H1 (cell line): ENCODE results near the gene ESRRB. TPM values are rescaled to one million over a fixed set of nuclear protein-coding genes. Genes with fewer than 3 reads are reported as not detected.

Experiments
- CTCF ChIA-PET: fragments of 300-600 bp; sonication (Branson Sonifier 250); formaldehyde crosslinking; loops from one replicate; lab custom pipeline; 2021; ENCODE audit not compliant: partially characterized antibody; lab: Charles Lee
- POLR2A ChIA-PET: fragments of 300-600 bp; sonication (Branson Sonifier 250); formaldehyde crosslinking; loops from one replicate; lab custom pipeline; 2021; ENCODE audit warnings: inconsistent platforms; ENCODE audit not compliant: partially characterized antibody; lab: Charles Lee
- DNase-seq, 2 experiments: peaks; one replicate each; pipeline versions ENCODE4 v3.0.0 to v3.0.0-alpha.2; 2010 to 2022; ENCODE audit warnings: low spot score in 2 of 2, low read depth in 1 of 2, mixed read lengths in 1 of 2
- FAIRE-seq: peaks from 2 replicates; lab custom pipeline; 2011; peaks lifted over from hg19 to GRCh38; lab: Jason Lieb, UNC
- H2AFZ ChIP-seq: 2 replicates; pipeline ENCODE4 v1.8.1; 2012; ENCODE audit warnings: low read length, inconsistent platforms
- H2AK5ac ChIP-seq: 2 replicates; pipeline ENCODE4 v1.6.1; 2013; ENCODE audit warnings: low read depth, low read length
- H2BK120ac ChIP-seq: replicated peaks from 2 replicates; pipeline ENCODE3; 2013; ENCODE audit warnings: low read depth, low read length, inconsistent platforms
- H2BK12ac ChIP-seq: 2 replicates; pipeline ENCODE4 v1.6.1; 2013; ENCODE audit warnings: low read depth, low read length
- H2BK15ac ChIP-seq: 2 replicates; pipeline ENCODE4 v1.6.1; 2013; ENCODE audit warnings: low read length
- H2BK20ac ChIP-seq: 2 replicates; pipeline ENCODE4 v1.6.1; 2013; ENCODE audit warnings: low read length
- H2BK5ac ChIP-seq: 2 replicates; pipeline ENCODE4 v1.6.1; 2013; ENCODE audit warnings: low read depth, low read length
- H3K14ac ChIP-seq: 2 replicates; pipeline ENCODE4 v1.6.1; 2013; ENCODE audit warnings: inconsistent platforms; ENCODE audit not compliant: insufficient read length
- H3K18ac ChIP-seq: 2 replicates; pipeline ENCODE4 v1.6.1; 2013; ENCODE audit warnings: low read length; ENCODE audit errors: extremely low read depth
- H3K23ac ChIP-seq: 2 replicates; pipeline ENCODE4 v1.6.1; 2013; ENCODE audit warnings: inconsistent platforms; ENCODE audit not compliant: insufficient read length
- H3K23me2 ChIP-seq: 2 replicates; pipeline ENCODE4 v1.6.1; 2013; ENCODE audit warnings: low read depth, low read length
- H3K27ac ChIP-seq: 2 replicates; pipeline ENCODE4 v1.6.1; 2011; ENCODE audit warnings: low read depth, low read length, inconsistent platforms
- H3K27me3 ChIP-seq, 4 experiments: replicated peaks in 1 of 4; 1 replicate in 1 of 4; 2 replicates in 3 of 4; pipeline versions ENCODE4 v1.6.1 to v1.8.1; 2011 to 2013; ENCODE audit warnings: low read length in 3 of 4, mild to moderate bottlenecking in 3 of 4, inconsistent platforms in 2 of 4, mixed read lengths in 2 of 4, moderate library complexity in 1 of 4; ENCODE audit not compliant: control insufficient read depth in 3 of 4, insufficient read depth in 3 of 4; ENCODE audit errors: extremely low read depth in 1 of 4
- H3K36me3 ChIP-seq, 4 experiments: 2 replicates each; pipeline versions ENCODE4 v1.6.1 to v1.8.1; 2011 to 2013; ENCODE audit warnings: mild to moderate bottlenecking in 4 of 4, low read length in 3 of 4, moderate library complexity in 2 of 4, control low read depth in 1 of 4, inconsistent platforms in 1 of 4; ENCODE audit not compliant: insufficient read depth in 4 of 4, control insufficient read depth in 2 of 4
- H3K4ac ChIP-seq: replicated peaks from 2 replicates; pipeline ENCODE3; 2013; ENCODE audit warnings: low read length, low read depth, mixed read lengths, inconsistent platforms; ENCODE audit not compliant: insufficient read length
- H3K4me1 ChIP-seq, 4 experiments: replicated peaks in 1 of 4; 1 replicate in 1 of 4; 2 replicates in 3 of 4; pipeline versions ENCODE4 v1.6.1 to v1.8.1; 2011 to 2013; ENCODE audit warnings: low read length in 3 of 4, inconsistent platforms in 2 of 4, mixed read lengths in 1 of 4; ENCODE audit not compliant: insufficient read depth in 4 of 4, control insufficient read depth in 3 of 4
- H3K4me2 ChIP-seq, 2 experiments: 2 replicates each; pipeline versions ENCODE4 v1.6.1 to v1.8.1; 2011 to 2013; ENCODE audit warnings: low read depth in 2 of 2, low read length in 2 of 2, control low read depth in 1 of 2, inconsistent platforms in 1 of 2, mild to moderate bottlenecking in 1 of 2; ENCODE audit not compliant: insufficient read depth in 1 of 2
- H3K4me3 ChIP-seq, 4 experiments: fragments of 200-600, 300-600 bp in 1 of 4; sonication (generic), shearing (Covaris generic), sonication (Bioruptor Twin) in 1 of 4; 2 replicates each; pipeline versions ENCODE4 v1.5.1 to v1.8.1; 2011 to 2016; ENCODE audit warnings: low read length in 4 of 4, low read depth in 3 of 4, control low read depth in 2 of 4, inconsistent platforms in 2 of 4, mild to moderate bottlenecking in 2 of 4, mixed read lengths in 1 of 4, moderate library complexity in 1 of 4; ENCODE audit not compliant: insufficient read depth in 2 of 4; ENCODE audit errors: extremely low read depth in 1 of 4
- H3K56ac ChIP-seq: replicated peaks from 2 replicates; pipeline ENCODE3; 2013; ENCODE audit warnings: low read depth, mild to moderate bottlenecking, mixed read lengths, low read length, inconsistent platforms; ENCODE audit not compliant: insufficient read length
- H3K79me1 ChIP-seq: 2 replicates; pipeline ENCODE4 v1.6.1; 2013; ENCODE audit warnings: low read depth, low read length, control low read depth
- H3K79me2 ChIP-seq, 2 experiments: 2 replicates each; pipeline versions ENCODE4 v1.6.1 to v1.8.1; 2012 to 2013; ENCODE audit warnings: low read length in 2 of 2, mild to moderate bottlenecking in 2 of 2, inconsistent platforms in 1 of 2; ENCODE audit not compliant: insufficient read depth in 2 of 2, control insufficient read depth in 1 of 2
- H3K9ac ChIP-seq, 4 experiments: replicated peaks in 1 of 4; 1 replicate in 1 of 4; 2 replicates in 3 of 4; pipeline versions ENCODE4 v1.6.1 to v1.8.1; 2011 to 2013; ENCODE audit warnings: low read depth in 3 of 4, low read length in 3 of 4, control low read depth in 2 of 4, mild to moderate bottlenecking in 2 of 4, moderate library complexity in 2 of 4, inconsistent platforms in 1 of 4; ENCODE audit errors: extremely low read depth in 1 of 4
- H3K9me3 ChIP-seq, 2 experiments: 2 replicates each; pipeline versions ENCODE4 v1.6.1 to v1.8.1; 2012 to 2013; ENCODE audit warnings: mild to moderate bottlenecking in 2 of 2, moderate library complexity in 2 of 2, control low read depth in 1 of 2, inconsistent platforms in 1 of 2, low read depth in 1 of 2, low read length in 1 of 2, mixed read lengths in 1 of 2; ENCODE audit not compliant: insufficient read depth in 2 of 2
- H4K20me1 ChIP-seq, 2 experiments: replicated peaks in 1 of 2; 2 replicates each; pipeline versions ENCODE3 to v1.8.1; 2011 to 2013; ENCODE audit warnings: inconsistent platforms in 2 of 2, low read length in 2 of 2, mild to moderate bottlenecking in 1 of 2; ENCODE audit not compliant: insufficient read depth in 2 of 2, control insufficient read depth in 1 of 2
- H4K5ac ChIP-seq: 2 replicates; pipeline ENCODE4 v1.6.1; 2013; ENCODE audit warnings: low read length, low read depth, mixed read lengths, inconsistent platforms; ENCODE audit not compliant: insufficient read length
- H4K8ac ChIP-seq: 2 replicates; pipeline ENCODE4 v1.8.0; 2013; ENCODE audit warnings: mild to moderate bottlenecking, moderate library complexity, low read length, inconsistent platforms; ENCODE audit not compliant: insufficient read depth; ENCODE audit errors: extremely low read depth
- H4K91ac ChIP-seq: replicated peaks from 2 replicates; pipeline ENCODE3; 2013; ENCODE audit warnings: low read length, mixed read lengths, inconsistent platforms; ENCODE audit not compliant: insufficient read length
- BCL11A ChIP-seq, 2 experiments: IDR thresholded peaks; one replicate each; pipeline ENCODE4 v1.6.1; 2011; ENCODE audit warnings: low read depth in 2 of 2, low read length in 2 of 2, mild to moderate bottlenecking in 2 of 2
- CBX5 ChIP-seq: fragments of 300-800, 300-1000 bp; sonication (generic); IDR thresholded peaks from 2 replicates; pipeline ENCODE4 v1.7.1; 2016; ENCODE audit warnings: antibody characterized with exemption, low read length, low read depth
- CTBP2 ChIP-seq: IDR thresholded peaks from 2 replicates; pipeline ENCODE4 v1.7.0; 2011; ENCODE audit warnings: borderline replicate concordance, mild to moderate bottlenecking, moderate library complexity, mixed read lengths, low read length; ENCODE audit not compliant: insufficient read depth, insufficient read length
- HDAC2 ChIP-seq, 2 experiments: fragments of 300-600 bp in 1 of 2; sonication (generic) in 1 of 2; IDR thresholded peaks; 2 replicates each; pipeline ENCODE4 v1.6.1; 2011 to 2012; ENCODE audit warnings: low read depth in 2 of 2, low read length in 2 of 2, mild to moderate bottlenecking in 2 of 2, moderate library complexity in 2 of 2, borderline replicate concordance in 1 of 2, inconsistent platforms in 1 of 2
- HDAC6 ChIP-seq: IDR thresholded peaks from one replicate; pipeline ENCODE4 v1.7.1; 2012; ENCODE audit warnings: low read depth, mild to moderate bottlenecking, inconsistent platforms, low read length, moderate library complexity
- KDM1A ChIP-seq: fragments of 200-600, 300-600 bp; sonication (generic); IDR thresholded peaks from 2 replicates; pipeline ENCODE4 v1.7.1; 2016; ENCODE audit warnings: mild to moderate bottlenecking, low read length, borderline replicate concordance
- SIX5 ChIP-seq: IDR thresholded peaks from 2 replicates; pipeline ENCODE4 v1.6.1; 2011; ENCODE audit warnings: mild to moderate bottlenecking, low read depth, low read length
- SRF ChIP-seq: IDR thresholded peaks from 2 replicates; pipeline ENCODE4 v1.6.1; 2011; ENCODE audit warnings: mild to moderate bottlenecking, low read depth, low read length, moderate library complexity
- TAF1 ChIP-seq: IDR thresholded peaks from 2 replicates; pipeline ENCODE4 v1.6.1; 2011; ENCODE audit warnings: mild to moderate bottlenecking, low read depth, low read length
- WGBS, 2 experiments: shearing (Covaris generic) in 1 of 2; methylation state at CpG; one replicate each; pipeline versions ENCODE4 v1.1.6 to v1.1.7; 2013 to 2015; ENCODE audit warnings: low lambda C conversion rate in 2 of 2, mixed read lengths in 2 of 2, inconsistent platforms in 1 of 2, low coverage in 1 of 2, missing lambda C conversion rate in 1 of 2; ENCODE audit not compliant: insufficient replicate concordance in 2 of 2, insufficient coverage in 1 of 2, insufficient read length in 1 of 2; ENCODE audit errors: extremely low coverage in 1 of 2, missing lambda C conversion rate in 1 of 2; 5-methylcytosine and 5-hydroxymethylcytosine counted together
- polyA plus RNA-seq, 7 experiments: library from polyadenylated mRNA; depleted of rRNA in 3 of 7; stranded (reverse) in 5 of 7; unstranded in 2 of 7; fragments of >200 nt in 5 of 7; fragments of 200-250 nt in 2 of 7; gene quantifications; 1 replicate in 5 of 7; 2 replicates in 1 of 7; 4 replicates in 1 of 7; pipeline versions ENCODE4 v1.2.1 to v1.2.3, GENCODE V29; 2011 to 2013; ENCODE audit warnings: missing spikeins in 2 of 7, mixed read lengths in 2 of 7
- total RNA-seq: library from RNA; stranded (reverse); fragmentation: NEBNext Ultra II Directional; extraction: Animal tissue kit (Norgen Biotek cat#: 25700); gene quantifications from 2 replicates; pipeline ENCODE4 v1.2.1, GENCODE V29; 2021

The ESRRB gene
- total and polyA plus RNA-seq, 2 of the 8 experiments (the other 6 are each of a cell fraction or from before 2014, with no cell fraction given), result 0.29 to 0.45 TPM

- H4K8ac ChIP-seq, result no peak overlapping the region; the same call in 1 of the 2 replicates
- H2BK15ac ChIP-seq, result no peak overlapping the region
- TF ChIP-seq BCL11A (IDR thresholded peaks at IDR 0.05; ENCODE audit: low read depth in 2 of 2, low read length in 2 of 2) (no peak), CTBP2 (no peak), HDAC2 (IDR thresholded peaks at IDR 0.05; ENCODE audit: borderline replicate concordance in 1 of 2, low read depth in 2 of 2, low read length in 2 of 2) (no peak), KDM1A (no peak), SRF (no peak), TAF1 (no peak), SIX5 (no peak), HDAC6 (no peak), CBX5 (no peak)
- TF ChIP-seq, all 59 proteins: peak for 0
- Histone ChIP-seq H3K14ac (no peak overlapping the region), H3K36me3 (no peaks in the 10 kb centered on the region), H3K27me3 (no peaks in the 10 kb centered on the region), H4K5ac (no peak overlapping the region), H4K20me1 (no peaks in the 10 kb centered on the region), H3K23me2 (no peaks in the 10 kb centered on the region), H3K4me3 (no peak overlapping the region), H3K18ac (no peak overlapping the region), H2BK20ac (no peak overlapping the region), H2BK5ac (no peak overlapping the region), H3K79me2 (no peaks in the 10 kb centered on the region), H4K91ac (peak overlapping the region; percentile 69), H3K9me3 (no peaks in the 10 kb centered on the region), H3K23ac (no peak overlapping the region), H3K4me1 (no peaks in the 10 kb centered on the region), H3K27ac (no peak overlapping the region), H2BK12ac (no peak overlapping the region), H2BK120ac (no peak overlapping the region), H3K9ac (no peak overlapping the region), H3K4me2 (no peak overlapping the region), H2AFZ (no peak overlapping the region), H3K79me1 (no peaks in the 10 kb centered on the region), H3K4ac (no peak overlapping the region), H2AK5ac (no peak overlapping the region), H3K56ac (no peak overlapping the region)
- WGBS, 2 experiments, result 90% methylated on average over 21 of the region's 33 CpGs; no CpG with 5 or more reads in 1 of the 2 experiments
- CTCF ChIA-PET, result interaction anchor here (1.0 to 1.9 kb wide), 4 partner anchors 15 to 173 kb away, joined by 3 to 9 read pairs (median 6); no protein-coding TSS in a partner anchor
- FAIRE-seq (no peak), DNase-seq (no peak)
- POLR2A ChIA-PET, result interaction anchor here (0.9 kb wide), 1 partner anchor 14 kb away, joined by 3 read pairs; no protein-coding TSS in a partner anchor
These were observed 63.4 kb downstream of the ESRRB start for GRCh38 chr14:76439237-76439775.
